Adipocyte (in vitro differentiated cells): ENCODE data around the gene HDAC5.
"Not testable (repeated sequence)": the region's sequence is repeated elsewhere in the genome, so short reads cannot be mapped to it uniquely, and the experiment has no call there.

ENCODE experiments used
- DNase-seq: peaks from one replicate; pipeline ENCODE4 v3.0.0-alpha.2; 2015; ENCODE audit warnings: low read depth
- H3K27me3 ChIP-seq: replicated peaks from 2 replicates; pipeline ENCODE4 v1.7.0; 2013; ENCODE audit warnings: mild to moderate bottlenecking, low read length, moderate library complexity; ENCODE audit not compliant: control insufficient read depth, insufficient read depth
- H3K36me3 ChIP-seq: 2 replicates; pipeline ENCODE4 v1.7.0; 2013; ENCODE audit warnings: low read length, mild to moderate bottlenecking, moderate library complexity; ENCODE audit not compliant: control insufficient read depth, insufficient read depth, severe bottlenecking
- H3K4me1 ChIP-seq: 2 replicates; pipeline ENCODE4 v1.7.0; 2013; ENCODE audit warnings: mild to moderate bottlenecking, low read length, moderate library complexity; ENCODE audit not compliant: control insufficient read depth, insufficient read depth
- H3K4me3 ChIP-seq: 2 replicates; pipeline ENCODE4 v1.7.0; 2013; ENCODE audit warnings: mild to moderate bottlenecking, low read length, moderate library complexity
- H3K9ac ChIP-seq: 2 replicates; pipeline ENCODE4 v1.7.0; 2013; ENCODE audit warnings: mild to moderate bottlenecking, low read length, moderate library complexity
- H3K9me3 ChIP-seq: 2 replicates; pipeline ENCODE4 v1.7.0; 2013; ENCODE audit warnings: mild to moderate bottlenecking, low read length, moderate library complexity; ENCODE audit not compliant: control insufficient read depth

HDAC5 gene

GRCh38 chr17:44149066-44149465 is 25.6 kb upstream of the HDAC5 start:
- not testable (repeated sequence) for H3K4me3 ChIP-seq, H3K36me3 ChIP-seq, H3K9ac ChIP-seq, H3K9me3 ChIP-seq, H3K27me3 ChIP-seq, DNase-seq
- H3K4me1 ChIP-seq: peaks cover 28% of the 10 kb centered on the region

GRCh38 chr17:44147812-44148211 is 24.4 kb upstream of the HDAC5 start:
- Histone ChIP-seq H3K36me3 (peaks cover 8% of the 10 kb centered on the region), H3K4me3 (no peak overlapping the region), H3K9me3 (no peaks in the 10 kb centered on the region)

GRCh38 chr17:44146375-44147346 is 23.2 kb upstream of the HDAC5 start:
- Histone ChIP-seq H3K4me1 (peaks cover 38% of the 10 kb centered on the region), H3K27me3 (no peaks in the 10 kb centered on the region), H3K4me3 (no peak overlapping the region), H3K9ac (no peak overlapping the region), H3K9me3 (no peaks in the 10 kb centered on the region), H3K36me3 (peaks cover 4% of the 10 kb centered on the region)
- DNase-seq: no peak

More at GRCh38 chr17:44147812-44148211, 24.4 kb upstream of the HDAC5 start:
- no peak overlapping the region for H3K9ac ChIP-seq
- H3K27me3 ChIP-seq: no peaks in the 10 kb centered on the region
- H3K4me1 ChIP-seq: peaks cover 33% of the 10 kb centered on the region
- no peak for DNase-seq

- Histone ChIP-seq H3K4me1 (peaks cover 38% of the 10 kb centered on the region), H3K9me3 (no peaks in the 10 kb centered on the region), H3K4me3 (no peak overlapping the region), H3K27me3 (no peaks in the 10 kb centered on the region), H3K9ac (peak overlapping the region; percentile 33), H3K36me3 (peaks cover 4% of the 10 kb centered on the region)
- peak; percentile 32 for DNase-seq
Measured at GRCh38 chr17:44144966-44145739, 21.7 kb upstream of the HDAC5 start.

- peaks cover 30% of the 10 kb centered on the region for H3K4me1 ChIP-seq
- H3K36me3 ChIP-seq, H3K9ac ChIP-seq, DNase-seq, H3K9me3 ChIP-seq, H3K27me3 ChIP-seq, H3K4me3 ChIP-seq: not testable (repeated sequence)
Measured at GRCh38 chr17:44143921-44144320, 20.5 kb upstream of the HDAC5 start.

GRCh38 chr17:44137891-44138709 is 14.7 kb upstream of the HDAC5 start:
- no peaks in the 10 kb centered on the region for H3K36me3 ChIP-seq
- no peaks in the 10 kb centered on the region for H3K9me3 ChIP-seq
- DNase-seq: peak; percentile 98
- peak overlapping the region; percentile 63 for H3K4me3 ChIP-seq
- peaks cover 17% of the 10 kb centered on the region for H3K4me1 ChIP-seq
- no peaks in the 10 kb centered on the region for H3K27me3 ChIP-seq
- peak overlapping the region; percentile 24 for H3K9ac ChIP-seq

GRCh38 chr17:44134752-44135568 is 11.5 kb upstream of the HDAC5 start:
- DNase-seq: no peak
- no peak overlapping the region for H3K9ac ChIP-seq
- H3K36me3 ChIP-seq: no peaks in the 10 kb centered on the region
- H3K27me3 ChIP-seq: no peaks in the 10 kb centered on the region
- peaks cover 17% of the 10 kb centered on the region for H3K4me1 ChIP-seq
- no peaks in the 10 kb centered on the region for H3K9me3 ChIP-seq
- no peak overlapping the region for H3K4me3 ChIP-seq

- Histone ChIP-seq H3K36me3 (no peaks in the 10 kb centered on the region), H3K4me1 (peaks cover 17% of the 10 kb centered on the region)
- DNase-seq: no peak
Measured at GRCh38 chr17:44133918-44134476, 10.6 kb upstream of the HDAC5 start.

GRCh38 chr17:44132275-44132821 is 8.9 kb upstream of the HDAC5 start:
- H3K36me3 ChIP-seq: no peaks in the 10 kb centered on the region
- H3K9me3 ChIP-seq: no peaks in the 10 kb centered on the region
- peak; percentile 17 for DNase-seq
- H3K4me1 ChIP-seq: peaks cover 5% of the 10 kb centered on the region
- no peak overlapping the region for H3K9ac ChIP-seq
- H3K27me3 ChIP-seq: no peaks in the 10 kb centered on the region
- no peak overlapping the region for H3K4me3 ChIP-seq

More at GRCh38 chr17:44133918-44134476, 10.6 kb upstream of the HDAC5 start:
- Histone ChIP-seq H3K4me3 (no peak overlapping the region), H3K9ac (no peak overlapping the region), H3K27me3 (no peaks in the 10 kb centered on the region), H3K9me3 (no peaks in the 10 kb centered on the region)

GRCh38 chr17:44131372-44131771 is 7.9 kb upstream of the HDAC5 start:
- not testable (repeated sequence) for H3K9me3 ChIP-seq, H3K9ac ChIP-seq, H3K36me3 ChIP-seq, DNase-seq, H3K4me3 ChIP-seq, H3K4me1 ChIP-seq, H3K27me3 ChIP-seq
